Fibroblast of skin of back (primary cell): ENCODE data around the gene TRAF5.
"Not testable (repeated sequence)": the region's sequence is repeated elsewhere in the genome, so short reads cannot be mapped to it uniquely, and the experiment has no call there.

Experiments used
- DNase-seq: peaks from one replicate; pipeline ENCODE4 v3.0.0-alpha.2; 2013

The TRAF5 gene

GRCh38 chr1:211379446-211379845, 52.8 kb downstream of the TRAF5 start:
- DNase-seq = no peak

- DNase-seq = no peak
These were observed 55.0 kb downstream of the TRAF5 start for GRCh38 chr1:211381481-211382181.

GRCh38 chr1:211382182-211382713, 55.6 kb downstream of the TRAF5 start:
- DNase-seq = no peak

DNA sequence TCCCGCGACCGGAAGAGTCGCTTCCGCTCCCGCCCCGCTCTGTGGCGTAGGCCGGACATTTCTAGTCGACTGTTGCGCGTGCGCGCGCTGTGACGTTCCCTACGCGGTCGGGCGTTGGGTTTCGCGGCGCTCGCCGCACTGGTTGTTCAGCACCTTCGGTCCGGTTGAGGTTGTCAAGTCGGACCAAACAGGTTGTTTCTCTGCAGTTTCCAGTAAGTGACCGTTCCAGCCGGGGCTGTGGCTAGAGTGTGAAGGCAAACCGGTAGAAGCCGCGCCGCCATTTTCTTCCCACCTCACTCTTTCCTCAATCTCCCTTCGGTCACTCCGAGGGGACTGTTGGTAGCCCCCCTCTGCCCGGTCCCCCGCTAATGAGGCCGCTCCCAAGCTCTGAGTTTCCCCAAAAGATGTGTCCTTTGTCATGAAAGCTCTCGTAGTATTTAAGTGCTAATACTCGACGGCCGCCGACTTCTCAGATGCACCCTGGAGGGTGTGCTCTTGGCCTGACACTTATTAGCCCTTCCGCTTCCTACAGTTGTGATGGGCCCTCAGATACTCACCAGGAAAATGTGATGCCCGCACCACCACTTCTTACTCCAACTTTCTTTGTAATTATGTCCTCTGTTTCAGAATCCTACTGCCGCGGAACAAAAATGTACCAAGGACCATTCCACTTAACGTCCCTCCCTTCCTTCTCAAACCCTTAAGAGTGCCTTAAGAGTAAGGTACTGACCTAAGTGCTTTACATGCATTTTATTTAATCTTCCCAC, 56.3 kb downstream of the TRAF5 start:
- DNase-seq = peak; percentile 92

- DNase-seq = no peak
These were observed 57.9 kb downstream of the TRAF5 start for GRCh38 chr1:211384524-211384923.

DNA sequence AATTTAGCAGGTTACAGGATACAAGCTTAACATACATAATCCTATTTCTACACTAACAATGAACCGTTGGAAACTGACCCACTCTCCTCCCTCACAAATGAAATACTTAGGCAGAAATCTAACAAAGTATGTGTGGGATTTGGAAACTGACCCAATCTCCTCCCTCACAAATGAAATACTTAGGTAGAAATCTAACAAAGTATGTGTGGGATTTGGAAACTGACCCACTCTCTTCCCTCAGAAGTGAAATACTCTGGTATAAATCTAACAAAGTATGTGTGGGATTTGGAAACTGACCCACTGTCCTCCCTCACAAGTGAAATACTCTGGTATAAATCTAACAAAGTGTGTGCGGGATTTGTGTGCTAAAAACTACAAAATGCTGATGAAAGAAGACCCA, 60.3 kb downstream of the TRAF5 start:
- no peak for DNase-seq

- not testable (repeated sequence) for DNase-seq
These were observed 64.2 kb downstream of the TRAF5 start for GRCh38 chr1:211390829-211391228.

GRCh38 chr1:211393203-211393602, 66.6 kb downstream of the TRAF5 start:
- DNase-seq = no peak

DNA sequence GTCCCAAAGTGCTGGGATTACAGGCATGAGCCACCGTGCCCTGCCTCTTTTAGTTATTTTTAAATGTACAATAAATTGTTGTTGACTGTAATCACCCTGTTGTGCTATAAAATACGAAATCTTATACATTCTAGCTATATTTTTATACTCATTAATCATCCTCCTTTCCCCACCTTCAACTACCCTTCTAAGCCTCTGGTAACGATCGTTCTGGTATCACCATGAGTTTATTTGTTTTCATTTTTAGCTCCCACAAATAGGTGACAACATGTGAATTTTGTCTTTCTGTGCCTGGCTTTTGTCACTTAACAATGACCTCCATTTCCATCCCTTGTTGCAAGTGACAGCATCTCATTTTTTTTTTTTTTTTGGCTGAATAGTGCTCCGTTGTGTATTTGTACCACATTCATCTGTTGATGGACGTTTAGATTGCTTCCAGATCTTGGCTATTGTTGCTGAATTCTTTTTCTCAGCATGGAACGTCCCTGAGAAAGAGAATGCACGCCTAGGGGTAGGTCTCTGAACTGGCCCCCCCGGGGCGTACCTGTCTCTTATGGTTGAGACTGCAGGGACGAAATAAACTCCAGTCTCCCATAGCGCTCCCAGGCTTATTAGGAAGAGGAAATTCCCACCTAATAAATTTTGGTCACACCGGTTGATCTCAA, 71.8 kb downstream of the TRAF5 start:
- DNase-seq = not testable (repeated sequence)

DNA sequence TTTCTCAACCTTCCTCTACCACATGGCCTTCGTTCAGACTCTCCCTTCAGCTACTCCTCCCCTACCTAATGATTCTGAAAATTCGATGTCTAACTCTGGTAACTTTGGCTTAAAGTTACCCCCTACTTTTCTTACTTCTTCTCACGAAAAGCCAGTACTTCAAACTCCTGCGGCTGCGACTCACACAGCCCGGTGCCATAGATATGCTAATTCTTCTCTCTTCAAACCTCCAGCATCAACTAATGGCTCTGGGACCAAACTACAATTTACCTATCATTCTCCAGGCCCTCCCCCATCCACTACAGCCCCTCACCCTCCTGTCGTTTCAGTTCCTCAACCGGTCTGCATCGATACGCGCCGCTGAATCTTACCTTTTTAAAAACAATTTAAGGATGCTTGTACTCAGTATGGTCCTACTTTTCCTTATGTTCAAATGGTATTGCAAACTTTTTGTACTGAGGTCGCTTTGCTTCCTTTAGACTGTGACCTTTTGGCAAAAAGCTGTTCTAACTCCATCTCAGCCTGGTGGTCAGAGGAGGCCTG, 73.3 kb downstream of the TRAF5 start:
- DNase-seq = not testable (repeated sequence)

DNA sequence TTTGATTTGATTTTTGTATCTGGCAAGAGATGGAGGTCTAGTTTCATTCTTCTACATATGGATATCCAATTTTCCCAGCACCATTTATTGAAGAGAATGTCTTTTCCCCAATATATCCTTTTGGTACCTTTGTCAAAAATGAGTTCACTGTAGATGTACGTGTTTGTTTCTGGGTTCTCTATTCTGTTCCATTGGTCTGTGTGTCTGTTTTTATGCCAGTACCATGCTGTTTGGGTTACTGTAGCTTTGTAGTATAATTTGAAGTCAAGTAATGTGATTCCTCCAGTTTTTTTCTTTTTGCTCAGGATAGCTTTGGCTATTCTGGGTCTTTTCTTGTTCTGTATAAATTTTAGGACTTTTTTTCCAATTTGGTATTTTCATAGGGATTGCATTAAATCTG, 75.1 kb downstream of the TRAF5 start:
- DNase-seq = not testable (repeated sequence)

DNA sequence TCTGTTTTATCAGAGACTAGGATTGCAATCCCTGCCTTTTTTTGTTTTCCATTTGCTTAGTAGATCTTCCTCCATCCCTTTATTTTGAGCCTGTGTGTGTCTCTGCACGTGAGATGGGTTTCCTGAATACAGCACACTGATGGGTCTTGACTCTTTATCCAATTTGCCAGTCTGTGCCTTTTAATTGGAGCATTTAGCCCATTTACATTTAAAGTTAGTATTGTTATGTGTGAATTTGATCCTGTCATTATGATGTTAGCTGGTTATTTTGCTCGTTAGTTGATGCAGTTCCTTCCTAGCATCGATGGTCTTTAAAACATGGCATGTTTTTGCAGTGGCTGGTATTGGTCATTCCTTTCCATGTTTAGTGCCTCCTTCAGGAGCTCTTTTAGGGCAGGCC, 79.5 kb downstream of the TRAF5 start:
- DNase-seq = not testable (repeated sequence)

GRCh38 chr1:211407749-211408148, 81.1 kb downstream of the TRAF5 start:
- not testable (repeated sequence) for DNase-seq

GRCh38 chr1:211411639-211412038, 85.0 kb downstream of the TRAF5 start:
- no peak for DNase-seq

DNA sequence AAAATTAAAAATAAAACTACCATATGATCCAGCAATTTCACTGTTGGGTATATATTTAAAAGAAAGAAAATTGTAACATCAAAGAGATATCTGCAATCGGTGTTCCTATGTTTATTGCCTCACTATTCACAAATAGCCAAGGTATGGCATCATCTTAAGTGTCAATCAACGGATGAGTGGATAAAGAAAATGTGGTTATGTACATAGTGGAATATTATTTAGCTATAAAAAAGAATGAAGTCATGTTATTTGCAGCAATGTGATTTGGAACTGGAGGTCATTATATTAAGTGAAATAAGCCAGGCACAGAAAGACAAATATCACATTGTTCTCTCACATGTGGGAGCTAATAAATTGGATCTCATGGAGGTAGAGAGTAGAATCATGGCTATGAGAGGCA, 89.1 kb downstream of the TRAF5 start:
- no peak for DNase-seq

- peak; percentile 45 for DNase-seq
These were observed 89.6 kb downstream of the TRAF5 start for GRCh38 chr1:211416246-211416627.

DNA sequence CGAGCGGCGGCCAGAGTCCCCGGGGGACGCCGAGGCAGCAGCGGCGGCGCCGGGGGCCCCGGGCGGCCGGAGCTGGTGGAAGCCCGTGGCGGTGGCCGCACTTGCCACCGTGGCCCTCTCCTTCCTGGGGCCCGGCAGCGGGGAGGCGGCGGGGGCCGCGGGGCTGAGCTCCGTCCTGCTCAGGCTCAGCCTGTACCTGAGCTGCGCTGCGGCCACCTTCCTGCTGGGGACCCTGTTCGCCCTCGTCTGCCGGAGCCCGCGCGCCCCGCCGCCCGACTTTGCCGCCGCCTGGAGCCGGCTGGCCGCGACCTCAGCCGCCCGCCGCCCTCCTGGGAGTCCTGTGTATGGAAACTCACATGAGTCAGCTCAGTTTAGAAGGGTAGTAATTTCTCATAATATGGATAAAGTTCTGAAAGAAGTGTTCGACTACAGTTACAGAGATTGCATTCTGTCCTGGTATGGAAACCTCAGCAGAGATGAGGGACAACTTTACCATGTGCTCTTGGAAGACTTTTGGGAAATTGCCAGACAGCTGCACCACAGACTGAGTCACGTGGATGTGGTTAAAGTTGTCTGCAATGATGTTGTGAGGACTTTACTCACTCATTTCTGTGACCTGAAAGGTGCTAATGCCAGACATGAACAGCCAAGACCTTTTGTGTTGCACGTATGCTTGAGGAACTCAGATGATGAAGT, 90.1 kb downstream of the TRAF5 start:
- peak; percentile 74 for DNase-seq

DNA sequence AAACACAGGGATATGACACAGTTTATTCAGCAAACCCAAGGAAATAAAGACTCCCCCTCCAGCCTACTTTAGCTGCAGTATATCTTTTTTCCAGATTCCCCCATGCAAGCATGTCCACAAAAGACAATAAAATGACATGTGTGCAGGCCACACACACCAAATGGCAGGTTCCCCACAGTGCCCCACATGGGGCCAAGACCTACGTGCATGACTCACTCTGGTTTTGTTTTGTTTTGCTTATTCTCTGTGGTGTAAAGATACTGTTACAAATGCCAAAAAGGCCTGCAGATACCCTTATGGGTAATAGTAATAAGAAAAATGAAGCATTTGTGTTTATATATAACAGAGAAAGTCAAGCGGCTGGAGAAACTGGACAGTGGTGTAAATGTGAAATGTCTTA, 93.8 kb downstream of the TRAF5 start:
- DNase-seq = peak; percentile 70

- peak; percentile 64 for DNase-seq
These were observed 94.3 kb downstream of the TRAF5 start for GRCh38 chr1:211420845-211421454.

DNA sequence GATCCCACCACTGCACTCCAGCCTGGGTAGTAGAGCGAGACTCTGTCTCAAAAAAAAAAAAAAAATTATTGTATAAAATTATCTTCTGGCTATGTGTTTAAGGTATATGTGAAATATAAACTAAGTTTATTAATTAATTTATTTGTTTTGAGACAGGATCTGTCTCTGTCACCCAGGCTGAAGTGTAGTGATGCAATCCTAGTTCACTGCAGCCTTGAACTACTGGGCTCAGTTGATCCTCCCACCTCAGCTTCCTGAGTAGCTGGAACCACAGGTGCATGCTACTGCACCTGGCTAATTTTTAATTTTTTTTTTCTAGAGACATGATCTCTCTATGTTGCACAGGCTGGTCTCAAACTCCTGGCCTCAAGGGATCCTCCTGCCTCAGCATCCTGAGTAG, 97.4 kb downstream of the TRAF5 start:
- no peak for DNase-seq
